ENCODE measurements around the gene PAK3. TPM values are rescaled to one million over a fixed set of nuclear protein-coding genes. Genes with fewer than 3 reads are reported as not detected.

PAK3 gene
- total RNA-seq, result 0.78 TPM
- long read RNA-seq, result 0 reads

- DNase-seq (ENCODE audit: low spot score), result no peak
- intact Hi-C loops (cut with DNase I), result no loop called here
Observed at GRCh38 chrX:111095974-111096895, at the start of gene PAK3. Gene PAK3 (plus strand): TSS chrX:111096191. CDS start chrX:111123104, 26,913 bp downstream.

GRCh38 chrX:111047575-111047974 is 48.4 kb upstream of the PAK3 start:
- DNase-seq (ENCODE audit: low spot score), result no peak
- intact Hi-C loops (cut with DNase I), result no loop called here

GRCh38 chrX:111052478-111052877 is 43.5 kb upstream of the PAK3 start:
- no peak for DNase-seq (ENCODE audit: low spot score)
- intact Hi-C loops (cut with DNase I), result no loop called here

- intact Hi-C loops (cut with DNase I), result no loop called here
- no peak for DNase-seq (ENCODE audit: low spot score)
Observed at GRCh38 chrX:111071542-111072277, 24.3 kb upstream of the PAK3 start.

GRCh38 chrX:111083081-111083480 is 12.9 kb upstream of the PAK3 start:
- intact Hi-C loops (cut with DNase I), result no loop called here
- no peak for DNase-seq (ENCODE audit: low spot score)

GRCh38 chrX:111086591-111087006 is 9.4 kb upstream of the PAK3 start:
- no peak for DNase-seq (ENCODE audit: low spot score)
- intact Hi-C loops (cut with DNase I), result no loop called here

- DNase-seq (ENCODE audit: low spot score), result no peak
- intact Hi-C loops (cut with DNase I), result no loop called here
Observed at GRCh38 chrX:111088628-111089027, 7.4 kb upstream of the PAK3 start.

- no peak for DNase-seq (ENCODE audit: low spot score)
- intact Hi-C loops (cut with DNase I), result no loop called here
Observed at GRCh38 chrX:111090458-111090857, 5.5 kb upstream of the PAK3 start.

- DNase-seq (ENCODE audit: low spot score), result no peak
- intact Hi-C loops (cut with DNase I), result no loop called here
Observed at GRCh38 chrX:111098874-111099273, 2.9 kb downstream of the PAK3 start.

GRCh38 chrX:111100191-111100590 is 4.2 kb downstream of the PAK3 start:
- intact Hi-C loops (cut with DNase I), result no loop called here
- no peak for DNase-seq (ENCODE audit: low spot score)

GRCh38 chrX:111101580-111101979 is 5.6 kb downstream of the PAK3 start:
- DNase-seq (ENCODE audit: low spot score), result no peak
- intact Hi-C loops (cut with DNase I), result no loop called here

GRCh38 chrX:111102636-111103035 is 6.6 kb downstream of the PAK3 start:
- intact Hi-C loops (cut with DNase I), result no loop called here
- no peak for DNase-seq (ENCODE audit: low spot score)

- no peak for DNase-seq (ENCODE audit: low spot score)
- intact Hi-C loops (cut with DNase I), result no loop called here
Observed at GRCh38 chrX:111103246-111103645, 7.3 kb downstream of the PAK3 start.

- no peak for DNase-seq (ENCODE audit: low spot score)
- intact Hi-C loops (cut with DNase I), result no loop called here
Observed at GRCh38 chrX:111110098-111110775, 14.2 kb downstream of the PAK3 start.

- intact Hi-C loops (cut with DNase I), result no loop called here
- DNase-seq (ENCODE audit: low spot score), result no peak
Observed at GRCh38 chrX:111114806-111115205, 18.8 kb downstream of the PAK3 start.

GRCh38 chrX:111116666-111117065 is 20.7 kb downstream of the PAK3 start:
- DNase-seq (ENCODE audit: low spot score), result no peak
- intact Hi-C loops (cut with DNase I), result no loop called here

GRCh38 chrX:111119341-111119740 is 23.4 kb downstream of the PAK3 start:
- DNase-seq (ENCODE audit: low spot score), result no peak
- intact Hi-C loops (cut with DNase I), result no loop called here

GRCh38 chrX:111123125-111123524 is 27.1 kb downstream of the PAK3 start:
- intact Hi-C loops (cut with DNase I), result no loop called here
- no peak for DNase-seq (ENCODE audit: low spot score)

- no peak for DNase-seq (ENCODE audit: low spot score)
- intact Hi-C loops (cut with DNase I), result no loop called here
Observed at GRCh38 chrX:111123606-111124179, 27.7 kb downstream of the PAK3 start.

GRCh38 chrX:111124418-111124817 is 28.4 kb downstream of the PAK3 start:
- DNase-seq (ENCODE audit: low spot score), result no peak
- intact Hi-C loops (cut with DNase I), result no loop called here

Measured in cardiac septum (tissue), 1 donor.